Bronchial epithelial cell (primary cell): ENCODE data around the gene SAMD4A. TPM values are rescaled to one million over a fixed set of nuclear protein-coding genes. Genes with fewer than 3 reads are reported as not detected.
A peak's percentile ranks its signal among the peaks of the same experiment; 100 is the strongest.

ENCODE experiments used
- DNase-seq: peaks from one replicate; pipeline ENCODE4 v3.0.0-alpha.2; 2010; ENCODE audit warnings: low read depth
- FAIRE-seq: peaks from 2 replicates; lab custom pipeline; 2011; peaks lifted over from hg19 to GRCh38; lab: Jason Lieb, UNC
- H3K27me3 ChIP-seq: 2 replicates; pipeline ENCODE4 v1.5.1; 2011; ENCODE audit warnings: low read length; ENCODE audit not compliant: control insufficient read depth, insufficient read depth
- H3K36me3 ChIP-seq: 2 replicates; pipeline ENCODE4 v1.5.1; 2011; ENCODE audit warnings: low read length; ENCODE audit not compliant: control insufficient read depth, insufficient read depth
- H3K4me3 ChIP-seq: 2 replicates; pipeline ENCODE4 v1.5.1; 2011; ENCODE audit warnings: mild to moderate bottlenecking, low read depth, low read length, control low read depth
- CTCF ChIP-seq: IDR thresholded peaks from 2 replicates; pipeline ENCODE4 v1.5.1; 2011; ENCODE audit warnings: mild to moderate bottlenecking, moderate library complexity, low read length, control low read depth, inconsistent platforms; ENCODE audit not compliant: insufficient read depth, severe bottlenecking
- total RNA-seq: library from RNA; depleted of rRNA; stranded (reverse); fragments of >200 nt; gene quantifications from 2 replicates; pipeline ENCODE4 v1.2.1, GENCODE V29; 2014

Gene SAMD4A
- total RNA-seq, 1 donor from 2014 or later, result 13.4 TPM

- H3K36me3 ChIP-seq, result no peaks in the 10 kb centered on the region
- no peaks in the 10 kb centered on the region for H3K27me3 ChIP-seq
- FAIRE-seq, result no peak
- no peak for TF ChIP-seq CTCF
- DNase-seq, result no peak
- no peak overlapping the region for H3K4me3 ChIP-seq
Observed at GRCh38 chr14:54816450-54816849, 249.5 kb downstream of the SAMD4A start.

GRCh38 chr14:54817506-54817905, 250.6 kb downstream of the SAMD4A start:
- DNase-seq (no peak), FAIRE-seq (no peak)
- H3K36me3 ChIP-seq, result no peaks in the 10 kb centered on the region
- TF ChIP-seq CTCF, result no peak
- H3K4me3 ChIP-seq, result no peak overlapping the region
- no peaks in the 10 kb centered on the region for H3K27me3 ChIP-seq

GRCh38 chr14:54818201-54819133, 251.5 kb downstream of the SAMD4A start:
- TF ChIP-seq CTCF, result no peak
- FAIRE-seq (no peak), DNase-seq (peak; percentile 16)
- H3K27me3 ChIP-seq, result no peaks in the 10 kb centered on the region
- H3K4me3 ChIP-seq, result no peak overlapping the region
- no peaks in the 10 kb centered on the region for H3K36me3 ChIP-seq

GRCh38 chr14:54822685-54823084, 255.8 kb downstream of the SAMD4A start:
- Histone ChIP-seq H3K4me3 (no peak overlapping the region), H3K36me3 (no peaks in the 10 kb centered on the region), H3K27me3 (no peaks in the 10 kb centered on the region)
- DNase-seq, result no peak
- FAIRE-seq, result no peak
- TF ChIP-seq CTCF, result no peak

- H3K36me3 ChIP-seq, result no peaks in the 10 kb centered on the region
- no peak overlapping the region for H3K4me3 ChIP-seq
- TF ChIP-seq CTCF, result no peak
- H3K27me3 ChIP-seq, result no peaks in the 10 kb centered on the region
- FAIRE-seq, result no peak
- no peak for DNase-seq
Observed at GRCh38 chr14:54823757-54824549, 257.0 kb downstream of the SAMD4A start.
